Right cardiac atrium (tissue), 5 donors: Measurements from ENCODE around the gene MAPT. TPM values are rescaled to one million over a fixed set of nuclear protein-coding genes. Genes with fewer than 3 reads are reported as not detected.
"Not testable (repeated sequence)": the region's sequence is repeated elsewhere in the genome, so short reads cannot be mapped to it uniquely, and the experiment has no call there.

ENCODE experiments used
- ATAC-seq, 2 donors: fragments of 200-7000 bp; cut with Tn5 transposase; one replicate each; pipeline versions ENCODE4 v1.8.0 to v1.9.1; 2020; ENCODE audit warnings: moderate library complexity in 2 of 2, mild to moderate bottlenecking in 1 of 2
- DNase-seq, 3 donors: peaks; one replicate each; pipeline ENCODE4 v3.0.0-alpha.2; 2020
- H3K27ac ChIP-seq: one replicate; pipeline ENCODE4 v1.5.1; 2013; ENCODE audit warnings: mild to moderate bottlenecking, low read length, control low read depth, moderate library complexity
- H3K27me3 ChIP-seq: one replicate; pipeline ENCODE4 v1.6.1; 2013; ENCODE audit not compliant: control insufficient read depth, insufficient read depth
- H3K4me1 ChIP-seq: one replicate; pipeline ENCODE4 v1.6.1; 2013; ENCODE audit warnings: low read length; ENCODE audit not compliant: control insufficient read depth, insufficient read depth
- H3K4me3 ChIP-seq: one replicate; pipeline ENCODE4 v1.5.1; 2013; ENCODE audit warnings: low read length, control low read depth
- H3K9me3 ChIP-seq: one replicate; pipeline ENCODE4 v1.6.1; 2013; ENCODE audit warnings: low read length; ENCODE audit not compliant: control insufficient read depth
- WGBS: extraction: QIAGEN DNeasy Blood & Tissue Kit; methylation state at CpG from one replicate; pipeline ENCODE4 v1.1.7; 2013; 5-methylcytosine and 5-hydroxymethylcytosine counted together
- intact Hi-C, 4 donors: fragments of 100-400 bp; cut with DNase I; formaldehyde crosslinking; loops; one replicate each; pipeline versions ENCODE4 v1.11.0 to v1.14.0; 2022 to 2023
- polyA plus RNA-seq: library from polyadenylated mRNA; stranded (reverse); fragments of 200-250 nt; gene quantifications from one replicate; pipeline ENCODE4 v1.2.3, GENCODE V29; 2013
- total RNA-seq, 4 donors: library from RNA; stranded (reverse); fragmentation: NEBNext Ultra II Directional; extraction: Animal tissue kit (Norgen Biotek cat#: 25700); gene quantifications; one replicate each; pipeline ENCODE4 v1.2.1, GENCODE V29; 2021
- donor health status: healthy with polysubstance abuse.
- donor health status: DM: no; HTN: yes; CAD: no.
- donor health status: DM: no; HTN: no; CAD: no.
- donor health status: DM: no; HTN: yes; CAD: no; lungs with severe emphysema.
- donor health status: DM: yes; HTN: yes; CAD: no.

Gene MAPT
- total and polyA plus RNA-seq, 5 donors: 6.9 to 15.1 (median 8.2) TPM

- no peak overlapping the region for H3K27ac ChIP-seq
- ATAC-seq (peak; percentile 37 to 41), DNase-seq (no peak)
- H3K4me3 ChIP-seq: no peak overlapping the region
- no peaks in the 10 kb centered on the region for H3K4me1 ChIP-seq
- no peaks in the 10 kb centered on the region for H3K9me3 ChIP-seq
- intact Hi-C loops: no loop called here
- WGBS: 43% methylated on average over 7 of the region's 7 CpGs
- no peaks in the 10 kb centered on the region for H3K27me3 ChIP-seq
Observed at GRCh38 chr17:45902892-45903346, 8.6 kb downstream of the MAPT start.

DNA sequence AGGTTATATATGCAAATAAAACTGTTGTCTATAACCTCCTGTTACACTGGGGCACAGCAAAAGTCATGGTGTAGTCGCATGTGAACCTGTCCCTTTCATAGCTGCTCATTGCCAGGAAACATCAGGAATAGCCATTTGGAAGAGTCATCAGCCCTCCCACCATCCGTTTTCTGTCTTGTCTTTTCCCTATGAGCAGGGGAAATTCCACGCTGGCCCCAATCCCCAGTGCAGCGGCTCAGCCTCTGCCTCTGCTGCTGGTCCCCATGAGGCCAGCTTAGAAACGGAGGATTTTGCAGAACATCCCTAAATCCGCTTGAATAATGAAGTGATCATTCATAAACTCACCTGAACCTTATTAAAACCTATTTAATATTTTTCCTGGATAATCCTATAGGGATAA lies 10.5 kb downstream of the MAPT start:
- no peaks in the 10 kb centered on the region for H3K4me1 ChIP-seq
- ATAC-seq (no peak), DNase-seq (no peak)
- intact Hi-C loops: no loop called here
- H3K27me3 ChIP-seq: no peaks in the 10 kb centered on the region
- no peaks in the 10 kb centered on the region for H3K9me3 ChIP-seq
- H3K4me3 ChIP-seq: no peak overlapping the region
- WGBS: 46% methylated on average over 6 of the region's 6 CpGs
- no peak overlapping the region for H3K27ac ChIP-seq

DNA sequence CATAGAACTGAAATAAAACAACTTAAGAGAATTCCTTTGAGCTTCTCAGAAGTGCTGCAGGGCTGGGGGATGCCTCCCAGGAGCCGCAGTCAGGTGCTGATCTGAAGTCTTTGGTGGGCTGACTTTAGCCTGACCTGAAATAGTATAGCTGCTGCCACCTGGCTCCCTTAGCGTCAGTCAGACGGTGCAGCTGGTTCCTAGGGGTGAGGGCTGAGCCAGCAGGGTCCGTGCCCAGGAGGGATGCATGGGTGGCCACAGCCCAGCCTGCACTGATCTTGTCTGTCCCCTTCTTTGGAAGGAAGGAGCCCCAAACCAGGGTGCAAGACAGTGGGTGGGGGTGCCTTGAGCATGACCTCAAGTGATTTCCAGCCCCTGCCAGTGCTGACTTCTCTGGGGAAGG lies 11.5 kb downstream of the MAPT start:
- Histone ChIP-seq H3K9me3 (no peaks in the 10 kb centered on the region), H3K27ac (no peak overlapping the region), H3K27me3 (no peaks in the 10 kb centered on the region), H3K4me3 (no peak overlapping the region), H3K4me1 (no peaks in the 10 kb centered on the region)
- intact Hi-C loops: no loop called here
- DNase-seq (no peak), ATAC-seq (no peak)
- WGBS: 47% methylated on average over 4 of the region's 4 CpGs

DNA sequence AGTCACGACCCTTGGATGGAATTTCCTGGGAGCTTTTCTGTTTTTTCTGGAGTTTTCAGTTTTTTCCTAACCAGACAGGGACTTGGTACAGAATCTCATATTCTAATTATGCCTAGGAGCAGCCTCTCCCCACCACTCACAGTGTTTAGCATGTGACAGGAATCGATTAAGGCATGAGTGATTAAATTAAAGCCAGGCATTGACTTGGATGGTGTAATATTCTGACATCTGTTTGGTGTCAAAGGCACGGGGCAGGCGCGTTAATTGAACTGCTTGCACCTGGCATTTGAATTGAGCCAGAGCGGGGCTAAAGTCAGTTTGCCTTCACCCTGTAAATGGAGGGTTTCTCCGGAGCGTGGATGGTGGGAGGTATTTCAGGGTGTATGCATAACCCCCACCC lies 11.9 kb downstream of the MAPT start:
- intact Hi-C loops: no loop called here
- H3K9me3 ChIP-seq: no peaks in the 10 kb centered on the region
- ATAC-seq (no peak), DNase-seq (no peak)
- no peaks in the 10 kb centered on the region for H3K27me3 ChIP-seq
- no peak overlapping the region for H3K4me3 ChIP-seq
- no peaks in the 10 kb centered on the region for H3K4me1 ChIP-seq
- WGBS: 62% methylated on average over 8 of the region's 8 CpGs
- no peak overlapping the region for H3K27ac ChIP-seq

GRCh38 chr17:45906927-45907622 lies 12.7 kb downstream of the MAPT start:
- DNase-seq (no peak), ATAC-seq (no peak)
- 82% methylated on average over 15 of the region's 15 CpGs for WGBS
- intact Hi-C loops: no loop called here
- Histone ChIP-seq H3K4me3 (no peak overlapping the region), H3K27me3 (no peaks in the 10 kb centered on the region), H3K9me3 (no peaks in the 10 kb centered on the region), H3K4me1 (no peaks in the 10 kb centered on the region), H3K27ac (no peak overlapping the region)

GRCh38 chr17:45907750-45908395 lies 13.5 kb downstream of the MAPT start:
- H3K4me1 ChIP-seq: no peaks in the 10 kb centered on the region
- H3K4me3 ChIP-seq: no peak overlapping the region
- intact Hi-C loops: no loop called here
- no peaks in the 10 kb centered on the region for H3K9me3 ChIP-seq
- no peaks in the 10 kb centered on the region for H3K27me3 ChIP-seq
- no peak for DNase-seq
- no peak for ATAC-seq
- WGBS: 61% methylated on average over 11 of the region's 11 CpGs
- no peak overlapping the region for H3K27ac ChIP-seq

- H3K27ac ChIP-seq: no peak overlapping the region
- no peak overlapping the region for H3K4me3 ChIP-seq
- H3K27me3 ChIP-seq: no peaks in the 10 kb centered on the region
- no peaks in the 10 kb centered on the region for H3K9me3 ChIP-seq
- no peak for ATAC-seq
- intact Hi-C loops: no loop called here
- whole genome bisulfite sequencing: 37% methylated on average over 3 of the region's 3 CpGs
- no peaks in the 10 kb centered on the region for H3K4me1 ChIP-seq
- no peak for DNase-seq
Observed at GRCh38 chr17:45908460-45908859, 14.1 kb downstream of the MAPT start.

GRCh38 chr17:45908935-45909334 lies 14.6 kb downstream of the MAPT start:
- WGBS: 85% methylated on average over 8 of the region's 8 CpGs
- no peak overlapping the region for H3K4me3 ChIP-seq
- no peaks in the 10 kb centered on the region for H3K4me1 ChIP-seq
- H3K27ac ChIP-seq: no peak overlapping the region
- DNase-seq: no peak
- intact Hi-C loops: no loop called here
- ATAC-seq: no peak
- H3K27me3 ChIP-seq: no peaks in the 10 kb centered on the region
- H3K9me3 ChIP-seq: no peaks in the 10 kb centered on the region

GRCh38 chr17:45910667-45911066 lies 16.3 kb downstream of the MAPT start:
- no peaks in the 10 kb centered on the region for H3K9me3 ChIP-seq
- H3K4me3 ChIP-seq: no peak overlapping the region
- intact Hi-C loops: no loop called here
- no peak overlapping the region for H3K27ac ChIP-seq
- WGBS: 76% methylated on average over 3 of the region's 3 CpGs
- H3K4me1 ChIP-seq: no peaks in the 10 kb centered on the region
- ATAC-seq: no peak
- no peaks in the 10 kb centered on the region for H3K27me3 ChIP-seq
- no peak for DNase-seq

GRCh38 chr17:45912319-45912718 lies 18.0 kb downstream of the MAPT start:
- DNase-seq (no peak), ATAC-seq (no peak)
- no peak overlapping the region for H3K4me3 ChIP-seq
- H3K27me3 ChIP-seq: no peaks in the 10 kb centered on the region
- no peaks in the 10 kb centered on the region for H3K4me1 ChIP-seq
- H3K27ac ChIP-seq: no peak overlapping the region
- intact Hi-C loops: no loop called here
- no peaks in the 10 kb centered on the region for H3K9me3 ChIP-seq

DNA sequence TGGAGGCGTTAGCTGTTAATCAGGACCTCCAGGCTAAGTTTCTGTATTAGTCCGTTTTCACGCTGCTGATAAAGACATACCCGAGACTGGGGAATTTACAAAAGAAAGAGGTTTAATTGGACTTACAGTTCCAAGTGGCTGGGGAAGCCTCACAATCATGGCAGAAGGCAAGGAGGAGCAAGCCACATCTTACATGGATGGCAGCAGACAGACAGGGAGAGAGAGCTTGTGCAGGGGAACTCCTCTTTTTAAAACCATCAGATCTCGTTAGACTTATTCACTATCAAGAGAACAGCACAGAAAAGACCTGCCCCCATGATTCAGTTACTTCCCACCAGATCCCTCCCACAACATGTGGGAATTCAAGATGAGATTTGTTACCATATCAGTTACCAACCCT lies 18.7 kb downstream of the MAPT start:
- H3K9me3 ChIP-seq, H3K4me1 ChIP-seq, H3K27me3 ChIP-seq, H3K27ac ChIP-seq, H3K4me3 ChIP-seq, intact Hi-C loops, DNase-seq, ATAC-seq: not testable (repeated sequence)
- 78% methylated on average over 5 of the region's 5 CpGs for WGBS
